GM21447 (cell line): ENCODE results near the gene SMOC2.
"Not testable (repeated sequence)": the region's sequence is repeated elsewhere in the genome, so short reads cannot be mapped to it uniquely, and the experiment has no call there.

Source experiments
- ATAC-seq: cut with Tn5 transposase; IDR thresholded peaks from one replicate; pipeline ENCODE4 v1.9.1; 2021; ENCODE audit not compliant: unreplicated experiment

Gene SMOC2

DNA sequence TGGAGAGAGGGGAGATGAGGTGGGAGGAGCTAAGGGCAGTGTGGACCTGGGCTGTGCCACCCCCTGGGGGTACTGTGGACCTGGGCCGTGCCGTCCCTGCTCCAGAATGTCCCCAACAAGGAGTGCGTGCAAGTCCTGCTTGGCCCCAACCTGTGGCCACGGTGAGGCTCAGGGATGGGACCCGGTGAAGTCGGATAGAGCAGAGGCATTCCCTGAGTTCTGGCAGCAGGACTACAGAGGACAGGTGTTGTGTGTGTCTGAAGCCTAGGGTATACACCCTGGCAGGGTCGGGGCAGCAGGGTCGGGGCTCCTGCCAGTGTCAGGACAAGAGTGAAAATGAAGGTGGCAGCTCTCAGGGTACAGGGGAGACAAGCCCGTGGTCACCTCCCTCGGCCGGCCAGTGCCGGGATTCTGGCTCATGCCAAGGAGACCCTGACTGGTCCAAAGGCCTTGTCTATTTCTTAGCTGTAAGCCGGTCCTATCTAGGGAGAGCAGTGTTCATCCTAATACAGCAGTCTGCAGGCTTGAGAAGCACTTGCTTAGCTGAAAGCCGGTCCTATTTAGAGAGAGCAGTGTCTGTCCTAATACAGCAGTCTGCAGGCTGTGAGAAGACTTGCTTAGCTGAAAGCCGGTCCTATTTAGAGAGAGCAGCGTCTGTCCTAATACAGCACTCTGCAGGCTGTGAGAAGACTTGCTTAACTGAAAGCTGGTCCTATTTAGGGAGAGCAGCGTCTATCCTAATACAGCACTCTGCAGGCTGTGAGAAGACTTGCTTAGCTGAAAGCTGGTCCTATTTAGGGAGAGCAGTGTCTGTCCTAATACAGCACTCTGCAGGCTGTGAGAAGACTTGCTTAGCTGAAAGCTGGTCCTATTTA lies 95.9 kb downstream of the SMOC2 start:
- no peak for ATAC-seq

GRCh38 chr6:168537540-168537884 lies 96.5 kb downstream of the SMOC2 start:
- no peak for ATAC-seq

DNA sequence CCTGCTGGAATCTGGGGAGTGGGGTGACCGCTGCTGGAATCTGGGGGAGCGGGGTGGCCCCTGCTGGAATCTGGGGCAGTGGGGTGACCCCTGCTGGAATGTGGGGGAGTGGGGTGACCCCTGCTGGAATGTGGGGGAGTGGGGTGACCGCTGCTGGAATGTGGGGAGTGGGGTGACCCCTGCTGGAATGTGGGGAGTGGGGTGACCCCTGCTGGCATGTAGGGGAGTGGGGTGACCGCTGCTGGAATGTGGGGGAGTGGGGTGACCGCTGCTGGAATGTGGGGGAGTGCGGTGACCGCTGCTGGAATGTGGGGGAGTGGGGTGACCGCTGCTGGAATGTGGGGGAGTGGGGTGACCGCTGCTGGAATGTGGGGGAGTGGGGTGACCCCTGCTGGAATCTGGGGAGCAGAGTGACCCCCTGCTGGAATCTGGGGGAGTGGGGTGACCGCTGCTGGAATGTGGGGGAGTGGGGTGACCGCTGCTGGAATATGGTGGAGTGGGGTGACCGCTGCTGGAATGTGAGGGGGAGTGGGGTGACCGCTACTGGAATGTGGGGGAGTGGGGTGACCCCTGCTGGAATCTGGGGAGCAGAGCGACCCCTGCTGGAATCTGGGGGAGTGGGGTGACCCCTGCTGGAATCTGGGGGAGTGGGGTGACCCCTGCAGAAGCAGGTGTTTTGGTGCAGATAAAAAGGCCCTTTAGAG lies 97.4 kb downstream of the SMOC2 start:
- not testable (repeated sequence) for ATAC-seq

GRCh38 chr6:168538892-168539811 lies 98.2 kb downstream of the SMOC2 start:
- no peak for ATAC-seq

GRCh38 chr6:168540713-168541291 lies 99.8 kb downstream of the SMOC2 start:
- ATAC-seq: no peak

DNA sequence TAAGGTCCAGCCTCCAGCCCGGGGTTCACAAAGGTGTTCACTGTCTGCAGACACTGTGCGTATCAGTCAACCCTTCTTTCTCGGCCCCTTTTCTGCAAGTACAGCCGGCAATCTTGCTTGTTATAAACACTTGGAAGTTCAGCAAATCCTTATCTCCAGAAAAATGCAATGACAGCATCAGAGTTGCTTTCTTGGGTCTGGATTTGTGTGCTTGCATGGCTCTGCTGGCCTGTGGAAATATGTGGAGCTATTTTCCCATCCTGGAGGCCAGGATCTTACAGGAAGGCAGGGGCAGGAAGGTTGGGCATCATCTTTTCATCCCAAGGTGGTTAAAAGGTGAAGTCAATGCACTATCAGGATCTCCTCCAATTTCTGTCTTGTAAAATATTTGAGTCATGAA lies 100.3 kb downstream of the SMOC2 start:
- no peak for ATAC-seq

DNA sequence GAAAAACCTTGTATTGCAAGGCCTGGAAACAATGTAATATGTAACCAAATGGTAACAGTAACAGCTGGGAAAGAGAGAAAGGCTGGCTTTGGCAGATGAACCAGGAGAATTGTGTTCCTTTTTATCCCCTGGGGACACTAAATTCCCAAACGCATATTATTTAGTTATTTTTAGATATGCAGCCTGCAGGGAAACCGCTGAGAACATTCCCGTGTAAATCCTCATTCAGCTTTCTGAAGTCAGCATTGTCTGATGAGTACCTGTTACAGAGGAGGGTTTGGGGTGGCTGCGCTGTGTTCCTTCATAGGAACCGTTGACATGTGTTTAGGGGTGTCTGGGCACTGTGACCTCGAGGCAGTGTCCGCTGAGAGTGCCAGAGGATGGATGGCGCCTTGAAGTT lies 101.3 kb downstream of the SMOC2 start:
- no peak for ATAC-seq

GRCh38 chr6:168545428-168545827 lies 104.4 kb downstream of the SMOC2 start:
- ATAC-seq: no peak

DNA sequence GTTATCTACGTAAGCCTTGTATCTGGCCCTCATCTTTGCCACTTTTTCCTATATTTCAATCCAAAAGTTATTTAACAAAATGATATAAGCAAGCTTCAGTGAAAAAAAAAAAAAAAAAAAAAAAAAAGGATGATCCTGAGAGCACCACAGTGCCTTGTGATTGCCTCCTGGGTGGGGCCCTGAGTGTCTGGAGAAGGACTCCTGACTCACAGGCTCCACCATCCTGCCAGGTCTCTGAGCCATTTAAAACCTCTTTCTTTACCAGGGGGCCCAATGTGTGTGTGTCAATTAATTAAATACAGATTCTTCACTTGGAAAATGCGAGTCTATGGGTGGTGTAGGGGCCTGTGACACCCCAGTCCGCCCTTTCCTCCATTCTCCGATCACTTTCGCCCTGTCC lies 105.2 kb downstream of the SMOC2 start:
- no peak for ATAC-seq

- ATAC-seq: no peak
Observed at GRCh38 chr6:168546730-168547129, 105.7 kb downstream of the SMOC2 start.

GRCh38 chr6:168550326-168550725 lies 109.3 kb downstream of the SMOC2 start:
- ATAC-seq: no peak

GRCh38 chr6:168554472-168554871 lies 113.5 kb downstream of the SMOC2 start:
- no peak for ATAC-seq

DNA sequence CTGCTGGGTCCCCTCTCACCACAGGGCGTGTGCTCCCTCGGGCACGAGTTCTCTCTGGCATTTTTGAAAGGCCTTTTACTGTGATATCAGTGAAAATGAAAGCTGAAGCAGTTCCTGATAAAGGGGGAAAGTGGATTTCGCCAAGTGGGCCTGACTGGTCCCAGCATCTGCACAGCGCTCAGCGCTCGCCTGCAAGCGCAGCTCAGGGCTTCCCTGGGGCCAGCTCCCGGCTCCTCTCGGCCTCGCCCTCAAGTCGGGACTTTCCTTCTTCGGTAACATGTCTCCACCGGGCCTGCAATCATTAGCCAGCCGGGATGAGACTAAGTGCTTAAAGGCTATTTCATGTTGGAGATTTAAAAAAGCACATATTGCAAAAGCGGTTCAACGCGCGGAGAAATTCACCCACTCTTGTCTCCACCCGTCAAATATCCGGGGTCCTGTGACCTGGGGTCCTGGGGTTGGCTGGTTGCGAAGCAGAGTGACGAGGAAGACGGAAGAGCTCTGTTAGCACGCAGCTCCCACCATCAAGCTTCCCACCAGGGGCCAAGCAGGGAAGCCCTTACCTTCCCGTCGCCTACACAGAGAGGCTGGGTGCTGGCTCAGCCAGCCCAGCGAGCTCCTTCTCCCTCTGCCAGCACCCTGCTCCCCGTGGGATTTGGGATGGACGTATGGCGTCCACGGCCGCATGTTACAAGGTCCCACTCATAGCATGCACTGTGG lies 114.1 kb downstream of the SMOC2 start:
- no peak for ATAC-seq

DNA sequence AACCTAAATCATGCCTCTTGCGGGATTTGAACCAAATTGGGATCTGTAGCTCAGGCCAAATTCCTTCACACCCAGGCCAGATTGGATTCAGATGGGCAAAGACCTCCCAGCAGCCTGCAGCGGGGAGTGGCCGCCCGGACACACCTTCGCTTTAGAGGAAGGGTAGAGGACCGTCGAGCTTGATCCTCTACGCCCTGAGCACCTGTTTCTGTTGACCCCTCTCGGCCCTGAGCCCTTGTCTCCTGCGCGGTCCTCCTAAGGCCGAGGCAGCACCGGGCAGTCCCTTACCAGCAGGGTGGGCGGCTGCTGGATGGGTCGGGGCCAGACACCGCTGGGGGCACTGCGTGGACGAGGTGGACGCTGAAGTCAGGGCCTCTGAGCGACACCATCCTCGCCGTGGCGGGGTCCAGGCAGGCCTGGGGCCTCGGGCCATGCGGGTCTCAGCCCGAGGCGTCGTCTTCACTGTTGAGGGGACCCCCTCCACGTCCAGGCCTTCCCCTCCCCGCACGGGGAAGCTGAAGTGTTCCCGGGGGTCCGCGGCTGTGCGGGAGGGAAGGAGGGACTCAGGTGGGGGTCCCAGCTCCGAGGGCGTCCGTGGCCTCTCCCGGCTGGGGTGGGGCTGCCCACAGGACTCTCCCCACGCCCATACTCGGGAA lies 114.8 kb downstream of the SMOC2 start:
- ATAC-seq: no peak

DNA sequence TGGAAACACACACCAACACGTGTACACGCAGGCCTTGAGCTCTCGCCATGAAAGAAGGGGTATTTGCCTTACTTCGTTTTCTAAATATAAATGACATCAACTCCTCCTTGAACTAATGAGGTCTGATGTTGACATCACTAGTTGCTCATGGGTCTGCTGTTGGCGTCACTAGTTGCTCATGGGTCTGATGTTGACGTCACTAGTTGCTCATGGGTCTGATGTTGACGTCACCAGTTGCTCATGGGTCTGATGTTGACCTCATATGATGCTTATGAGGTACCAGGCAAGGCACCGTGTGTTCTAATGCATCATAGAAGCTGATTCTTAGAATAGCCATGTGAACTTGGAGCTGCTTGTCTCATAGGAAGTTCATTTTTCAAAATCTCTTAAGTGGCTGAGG lies 116.5 kb downstream of the SMOC2 start:
- ATAC-seq: no peak

DNA sequence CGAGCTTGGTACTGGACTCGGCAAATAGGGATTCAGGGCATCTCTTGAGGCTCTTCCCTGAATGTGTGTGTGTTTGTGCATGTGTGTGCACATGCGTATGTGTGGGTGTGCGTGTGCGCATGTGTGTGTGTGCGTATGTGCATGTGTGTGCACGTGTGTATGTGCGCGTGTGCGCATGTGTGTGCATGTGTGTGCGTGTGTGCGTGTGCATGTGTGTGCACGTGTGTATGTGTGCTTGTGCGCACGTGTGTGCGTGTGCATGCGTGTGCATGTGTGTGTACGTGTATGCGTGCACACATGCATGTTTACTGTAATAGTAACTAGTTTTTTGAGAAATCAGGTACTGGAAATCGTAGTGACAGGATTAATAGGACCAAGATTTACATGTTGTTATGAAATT lies 117.7 kb downstream of the SMOC2 start:
- ATAC-seq: no peak

- ATAC-seq: no peak
Observed at GRCh38 chr6:168559574-168560098, 118.7 kb downstream of the SMOC2 start.

DNA sequence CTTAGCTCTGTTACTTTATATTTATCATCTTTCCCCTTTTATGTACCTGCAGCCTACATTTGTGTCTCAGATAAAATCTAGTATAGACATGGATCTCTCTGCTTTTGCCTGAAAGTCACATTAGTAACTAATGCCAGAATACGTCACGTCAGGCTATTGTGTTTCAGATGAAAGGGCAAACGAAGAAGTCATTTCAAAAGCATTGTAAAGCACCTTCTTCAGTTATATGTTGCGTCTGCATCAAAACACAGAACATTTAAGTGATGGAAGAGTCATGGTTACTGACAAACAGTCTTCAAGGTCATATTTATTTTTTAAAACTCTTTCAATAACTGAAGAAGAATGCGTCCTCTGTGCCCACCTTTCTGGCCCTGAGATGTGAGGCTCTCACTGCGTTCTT lies 119.1 kb downstream of the SMOC2 start:
- ATAC-seq: no peak

- ATAC-seq: no peak
Observed at GRCh38 chr6:168562576-168563151, 121.7 kb downstream of the SMOC2 start.
